ENCODE data around the gene DHRS12. TPM values are rescaled to one million over a fixed set of nuclear protein-coding genes. Genes with fewer than 3 reads are reported as not detected.
"Not testable (repeated sequence)": the region's sequence is repeated elsewhere in the genome, so short reads cannot be mapped to it uniquely, and the experiment has no call there.

DHRS12 gene
- total and polyA plus RNA-seq, 12 donors: 5.5 to 20.6 (median 10.3) TPM

DNA sequence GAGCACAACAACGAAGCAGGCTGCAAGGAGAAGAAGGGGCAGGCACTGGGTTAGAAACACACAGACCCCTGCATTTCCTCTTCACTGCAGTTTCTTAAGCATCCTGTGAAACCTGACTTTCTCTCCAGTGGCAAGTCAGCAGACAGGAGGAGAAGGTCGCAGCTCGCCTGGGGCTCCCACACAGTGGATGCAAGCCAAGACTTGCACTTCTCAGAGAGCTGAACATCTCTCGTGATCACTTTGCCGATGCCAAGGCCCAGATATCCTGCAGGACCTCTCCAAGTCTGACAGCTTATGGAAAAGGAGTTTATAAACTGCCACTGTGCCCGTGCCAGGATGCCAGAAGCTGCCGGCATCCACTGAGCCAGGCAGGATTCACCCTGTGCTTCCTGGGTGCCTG, 22.6 kb upstream of the DHRS12 start:
- TF ChIP-seq, protein P1, sequence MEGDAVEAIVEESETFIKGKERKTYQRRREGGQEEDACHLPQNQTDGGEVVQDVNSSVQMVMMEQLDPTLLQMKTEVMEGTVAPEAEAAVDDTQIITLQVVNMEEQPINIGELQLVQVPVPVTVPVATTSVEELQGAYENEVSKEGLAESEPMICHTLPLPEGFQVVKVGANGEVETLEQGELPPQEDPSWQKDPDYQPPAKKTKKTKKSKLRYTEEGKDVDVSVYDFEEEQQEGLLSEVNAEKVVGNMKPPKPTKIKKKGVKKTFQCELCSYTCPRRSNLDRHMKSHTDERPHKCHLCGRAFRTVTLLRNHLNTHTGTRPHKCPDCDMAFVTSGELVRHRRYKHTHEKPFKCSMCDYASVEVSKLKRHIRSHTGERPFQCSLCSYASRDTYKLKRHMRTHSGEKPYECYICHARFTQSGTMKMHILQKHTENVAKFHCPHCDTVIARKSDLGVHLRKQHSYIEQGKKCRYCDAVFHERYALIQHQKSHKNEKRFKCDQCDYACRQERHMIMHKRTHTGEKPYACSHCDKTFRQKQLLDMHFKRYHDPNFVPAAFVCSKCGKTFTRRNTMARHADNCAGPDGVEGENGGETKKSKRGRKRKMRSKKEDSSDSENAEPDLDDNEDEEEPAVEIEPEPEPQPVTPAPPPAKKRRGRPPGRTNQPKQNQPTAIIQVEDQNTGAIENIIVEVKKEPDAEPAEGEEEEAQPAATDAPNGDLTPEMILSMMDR (IDR thresholded peaks at IDR 0.05): no peak
- H3K36me3 ChIP-seq: no peaks in the 10 kb centered on the region
- H3K9me3 ChIP-seq: no peaks in the 10 kb centered on the region
- peak overlapping the region in 5 of 10 donors; percentile 1 to 15 (median 13) for H3K4me3 ChIP-seq
- DNase-seq: peak; percentile 57 to 76
- peak; percentile 45 to 92 (median 83) for ATAC-seq
- H3K4me1 ChIP-seq: peaks cover 4 to 70% (median 42%) of the 10 kb centered on the region in 9 donors
- intact Hi-C loops (cut with DNase I): no loop called here
- peak overlapping the region in 9 of 10 donors; percentile 39 to 83 (median 70) for H3K27ac ChIP-seq
- 12 to 21% methylated on average over 7 of the region's 7 CpGs for WGBS, 2 donors
- H3K27me3 ChIP-seq: no peaks in the 10 kb centered on the region

DNA sequence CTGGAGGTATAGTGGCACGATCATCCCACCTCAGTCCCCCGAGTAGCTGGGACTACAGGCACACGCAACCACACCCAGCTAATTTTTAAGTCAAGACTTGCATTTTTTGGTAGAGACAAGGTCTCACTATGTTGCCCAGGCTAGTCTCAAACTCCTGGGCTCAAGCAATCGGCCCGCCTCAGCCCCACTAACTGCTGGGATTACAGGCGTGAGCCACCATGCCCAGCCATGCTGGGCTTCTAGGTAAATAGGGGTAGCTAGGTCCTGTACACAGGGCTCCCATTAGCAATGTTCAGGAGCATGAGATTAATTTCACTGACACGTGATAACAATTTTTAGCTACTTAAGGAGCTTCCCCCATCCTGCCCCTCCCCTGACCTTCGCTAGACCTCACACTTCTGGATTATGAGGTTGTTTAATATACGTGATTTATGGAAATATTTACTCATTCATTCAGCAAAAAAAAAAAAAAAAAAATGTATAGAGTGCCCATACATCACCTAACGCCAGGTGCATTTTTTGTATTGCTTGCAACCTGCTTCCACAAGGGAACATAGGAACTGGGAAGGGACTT, 21.8 kb upstream of the DHRS12 start:
- H3K4me1 ChIP-seq: peaks cover 4 to 78% (median 42%) of the 10 kb centered on the region in 9 donors
- H3K9me3 ChIP-seq: no peaks in the 10 kb centered on the region
- DNase-seq: no peak
- no peaks in the 10 kb centered on the region for H3K36me3 ChIP-seq
- H3K4me3 ChIP-seq: no peak overlapping the region
- TF ChIP-seq, protein P1 (IDR thresholded peaks at IDR 0.05): no peak
- H3K27ac ChIP-seq: peak overlapping the region in 8 of 10 donors; percentile 28 to 83 (median 70)
- ATAC-seq: no peak
- WGBS, 2 donors: 83 to 87% methylated on average over 10 of the region's 10 CpGs
- intact Hi-C loops (cut with DNase I): no loop called here
- H3K27me3 ChIP-seq: no peaks in the 10 kb centered on the region

DNA sequence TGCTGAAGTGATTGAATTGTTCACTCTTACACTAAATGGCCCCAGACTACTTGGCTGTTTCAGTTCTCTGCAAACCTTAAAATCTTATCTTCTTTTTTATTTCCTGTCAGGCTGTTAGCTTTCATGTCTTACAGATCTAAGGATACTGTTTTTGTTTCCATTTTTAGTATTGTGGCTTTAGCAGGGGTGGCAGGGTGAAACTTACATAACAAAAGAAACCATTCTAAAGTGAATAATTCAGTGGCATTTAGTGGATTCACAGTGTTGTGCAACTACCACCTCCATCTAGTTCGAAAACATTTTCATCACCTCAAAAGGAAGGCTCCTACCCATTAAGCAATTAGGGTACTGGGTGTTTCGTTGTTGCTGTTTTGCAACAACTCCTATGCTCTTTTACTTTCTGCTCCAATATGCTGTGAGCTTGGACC, 21.2 kb upstream of the DHRS12 start:
- Histone ChIP-seq H3K9me3 (no peaks in the 10 kb centered on the region), H3K4me3 (peak overlapping the region in 1 of 10 donors; percentile 18), H3K36me3 (no peaks in the 10 kb centered on the region), H3K4me1 (peaks cover 4 to 81% (median 42%) of the 10 kb centered on the region in 9 donors), H3K27ac (peak overlapping the region in 7 of 10 donors; percentile 28 to 83 (median 61)), H3K27me3 (no peaks in the 10 kb centered on the region)
- DNase-seq (no peak), ATAC-seq (peak in 2 of 8 donors; percentile 18 to 37)
- intact Hi-C loops (cut with DNase I): no loop called here
- TF ChIP-seq, protein P1 (IDR thresholded peaks at IDR 0.05): no peak
- WGBS, 2 donors: 63 to 67% methylated on average over 2 of the region's 2 CpGs

DNA sequence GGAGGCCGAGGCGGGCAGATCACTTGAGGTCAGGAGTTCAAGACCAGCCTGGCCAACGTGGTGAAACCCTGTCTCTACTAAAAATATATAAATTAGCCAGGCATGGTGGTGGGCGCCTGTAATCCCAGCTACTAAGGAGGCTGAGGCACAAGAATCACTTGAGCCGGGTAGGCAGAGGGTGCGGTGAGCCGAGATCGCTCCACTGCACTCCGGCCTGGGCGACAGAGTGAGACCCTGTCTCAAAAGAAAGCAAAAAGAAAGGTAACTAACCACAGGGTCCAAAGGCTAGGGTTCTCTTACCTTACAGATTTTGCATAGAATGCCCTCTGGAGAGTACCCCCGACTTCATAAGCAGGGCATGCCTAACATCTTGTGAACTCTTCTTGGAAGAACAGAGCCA, 20.7 kb upstream of the DHRS12 start:
- H3K9me3 ChIP-seq; intact Hi-C loops (cut with DNase I); H3K36me3 ChIP-seq; DNase-seq; H3K27me3 ChIP-seq; ATAC-seq: not testable (repeated sequence)
- Histone ChIP-seq H3K4me3 (peak overlapping the region in 1 of 10 donors; percentile 18), H3K4me1 (peaks cover 4 to 82% (median 42%) of the 10 kb centered on the region in 9 donors), H3K27ac (peak overlapping the region in 6 of 10 donors; percentile 6 to 83 (median 68))
- WGBS, 2 donors: 87 to 88% methylated on average over 11 of the region's 11 CpGs

DNA sequence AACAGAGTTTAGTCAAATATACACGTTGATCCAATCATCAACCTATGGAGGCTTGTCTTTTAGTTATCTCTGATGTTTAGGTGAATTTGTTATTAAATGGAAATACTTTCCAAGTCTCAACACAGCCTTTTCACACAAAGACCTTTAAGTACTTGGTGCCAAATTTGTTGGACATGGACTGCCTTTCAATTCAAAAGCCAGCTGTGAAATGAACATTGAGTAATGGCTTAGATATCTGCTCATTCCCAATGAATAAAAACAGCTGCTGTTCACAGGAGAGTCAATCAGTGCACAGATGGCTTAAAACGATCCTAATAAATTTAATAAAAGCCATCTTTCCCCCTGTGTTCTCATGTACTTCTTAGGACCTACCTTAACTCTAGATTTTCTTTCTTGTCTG, 19.9 kb upstream of the DHRS12 start:
- 51 to 58% methylated on average over 2 of the region's 2 CpGs for WGBS, 2 donors
- no peaks in the 10 kb centered on the region for H3K36me3 ChIP-seq
- no peak overlapping the region for H3K4me3 ChIP-seq
- TF ChIP-seq, protein P1 (IDR thresholded peaks at IDR 0.05): no peak
- no peaks in the 10 kb centered on the region for H3K9me3 ChIP-seq
- H3K27me3 ChIP-seq: no peaks in the 10 kb centered on the region
- peaks cover 4 to 90% (median 50%) of the 10 kb centered on the region in 9 donors for H3K4me1 ChIP-seq
- ATAC-seq (peak in 1 of 8 donors; percentile 32), DNase-seq (no peak)
- intact Hi-C loops (cut with DNase I): no loop called here
- peak overlapping the region in 5 of 10 donors; percentile 14 to 77 (median 67) for H3K27ac ChIP-seq
